GM19463 (cell line): ENCODE results near the gene TTLL6.

Experiments used
- ATAC-seq: cut with Tn5 transposase; IDR thresholded peaks from one replicate; pipeline ENCODE4 v1.9.1; 2021; ENCODE audit warnings: mild to moderate bottlenecking, moderate library complexity; ENCODE audit not compliant: unreplicated experiment

TTLL6 gene

GRCh38 chr17:48761114-48761513, 55.9 kb downstream of the TTLL6 start:
- no peak for ATAC-seq

DNA sequence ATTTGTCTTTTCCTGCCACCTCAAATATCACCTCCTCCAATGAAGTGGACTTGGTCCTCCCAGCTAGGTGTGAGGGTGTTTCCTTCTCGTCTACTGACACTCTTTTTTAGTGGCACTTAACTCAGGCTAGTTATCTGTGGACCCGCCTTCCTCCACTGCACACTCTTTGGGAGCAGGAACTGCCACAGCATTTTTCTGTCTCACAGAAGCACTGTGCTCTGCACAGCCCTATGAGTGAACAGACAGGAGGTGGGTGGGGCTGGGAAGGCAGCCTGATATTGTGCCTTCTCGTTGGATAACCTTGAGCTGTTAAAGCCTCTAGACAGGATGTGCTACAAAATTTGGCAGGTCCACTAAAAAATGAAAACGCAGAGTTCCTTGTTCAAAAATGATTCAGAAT, 56.6 kb downstream of the TTLL6 start:
- ATAC-seq = no peak

- ATAC-seq = no peak
These were observed 57.7 kb downstream of the TTLL6 start for GRCh38 chr17:48759288-48759687.

DNA sequence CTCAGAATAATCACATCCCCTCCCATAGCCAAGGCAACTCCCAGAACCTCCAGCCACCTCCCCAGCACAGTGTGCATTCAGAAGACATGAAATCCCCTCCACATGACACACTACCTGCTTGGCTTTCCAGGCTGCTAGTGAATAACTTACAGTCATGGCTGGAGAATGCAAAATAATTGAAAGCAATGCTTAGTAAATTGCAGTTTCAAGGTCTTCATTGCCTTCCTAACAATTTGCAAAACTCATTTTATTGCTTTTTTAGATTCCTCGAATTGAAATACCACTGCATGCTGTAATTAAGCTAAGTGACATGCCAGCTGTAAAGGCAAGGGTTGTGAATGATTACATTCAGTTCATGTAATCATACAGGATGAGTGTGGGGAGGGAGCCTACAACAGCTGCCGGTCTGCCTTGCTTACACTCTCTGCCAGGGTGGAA, 59.5 kb downstream of the TTLL6 start:
- ATAC-seq = no peak

DNA sequence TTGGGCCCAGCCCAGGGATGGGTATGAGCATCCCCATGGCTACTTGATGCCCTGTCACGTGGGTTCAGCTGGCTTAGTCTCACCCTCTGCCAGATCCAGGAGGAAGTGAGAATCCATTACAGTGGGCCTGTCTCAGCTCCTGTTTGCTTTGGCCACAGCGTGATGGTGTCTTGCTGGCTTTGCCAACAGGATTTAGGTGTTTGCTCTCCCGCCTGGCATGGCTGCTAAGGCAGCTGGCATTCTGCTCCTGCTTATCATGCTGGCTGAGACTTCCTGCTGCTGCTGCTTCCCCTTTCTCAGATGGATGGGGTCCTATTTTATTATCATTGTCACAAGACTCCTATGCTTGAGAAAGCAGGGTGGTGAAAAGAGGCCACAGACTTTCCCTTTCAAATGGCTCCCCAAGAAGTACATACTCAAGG, 60.2 kb downstream of the TTLL6 start:
- no peak for ATAC-seq

DNA sequence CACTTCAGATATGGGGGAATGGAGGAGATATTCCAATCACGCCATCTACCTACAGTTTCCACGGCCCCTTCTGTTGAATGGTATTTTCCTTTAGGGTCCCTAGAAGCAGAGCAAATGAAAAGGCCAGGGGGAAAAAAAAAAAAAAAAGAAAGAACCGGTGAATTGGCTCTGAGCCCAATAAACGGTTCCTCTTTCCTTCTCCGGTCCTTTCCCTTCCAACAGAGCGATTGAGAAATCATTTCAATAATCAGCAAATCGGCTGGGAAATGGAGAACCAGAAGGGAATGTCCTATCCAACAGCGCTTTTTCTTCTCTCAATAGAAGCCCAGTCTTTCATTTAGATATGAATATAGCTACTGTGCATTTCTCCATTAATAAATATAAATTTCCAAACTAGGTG, 61.7 kb downstream of the TTLL6 start:
- ATAC-seq = no peak

GRCh38 chr17:48754500-48755261, 62.3 kb downstream of the TTLL6 start:
- no peak for ATAC-seq

GRCh38 chr17:48753794-48754499, 63.1 kb downstream of the TTLL6 start:
- no peak for ATAC-seq

- no peak for ATAC-seq
These were observed 64.4 kb downstream of the TTLL6 start for GRCh38 chr17:48752399-48753288.

- ATAC-seq = no peak
These were observed 65.2 kb downstream of the TTLL6 start for GRCh38 chr17:48751733-48752398.

DNA sequence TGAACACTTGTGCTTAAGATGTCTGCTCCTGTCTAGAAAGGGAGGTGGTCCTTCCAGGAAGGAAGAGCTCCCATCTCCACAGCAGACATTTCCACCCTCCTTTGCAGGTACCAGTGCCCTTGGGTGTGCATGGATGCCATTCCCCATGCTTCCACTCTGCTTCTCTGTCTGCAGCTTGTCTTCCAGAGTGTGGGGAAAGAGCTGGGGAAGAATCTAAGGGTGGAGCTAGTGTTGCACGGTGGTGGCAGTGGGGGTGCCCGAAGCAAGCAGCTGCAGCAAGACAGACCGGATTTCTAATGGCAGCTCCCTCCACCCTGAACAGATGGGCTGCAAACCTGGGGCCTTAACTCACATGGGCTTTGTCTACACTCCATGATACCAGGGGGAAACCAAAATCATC, 65.9 kb downstream of the TTLL6 start:
- ATAC-seq = no peak

DNA sequence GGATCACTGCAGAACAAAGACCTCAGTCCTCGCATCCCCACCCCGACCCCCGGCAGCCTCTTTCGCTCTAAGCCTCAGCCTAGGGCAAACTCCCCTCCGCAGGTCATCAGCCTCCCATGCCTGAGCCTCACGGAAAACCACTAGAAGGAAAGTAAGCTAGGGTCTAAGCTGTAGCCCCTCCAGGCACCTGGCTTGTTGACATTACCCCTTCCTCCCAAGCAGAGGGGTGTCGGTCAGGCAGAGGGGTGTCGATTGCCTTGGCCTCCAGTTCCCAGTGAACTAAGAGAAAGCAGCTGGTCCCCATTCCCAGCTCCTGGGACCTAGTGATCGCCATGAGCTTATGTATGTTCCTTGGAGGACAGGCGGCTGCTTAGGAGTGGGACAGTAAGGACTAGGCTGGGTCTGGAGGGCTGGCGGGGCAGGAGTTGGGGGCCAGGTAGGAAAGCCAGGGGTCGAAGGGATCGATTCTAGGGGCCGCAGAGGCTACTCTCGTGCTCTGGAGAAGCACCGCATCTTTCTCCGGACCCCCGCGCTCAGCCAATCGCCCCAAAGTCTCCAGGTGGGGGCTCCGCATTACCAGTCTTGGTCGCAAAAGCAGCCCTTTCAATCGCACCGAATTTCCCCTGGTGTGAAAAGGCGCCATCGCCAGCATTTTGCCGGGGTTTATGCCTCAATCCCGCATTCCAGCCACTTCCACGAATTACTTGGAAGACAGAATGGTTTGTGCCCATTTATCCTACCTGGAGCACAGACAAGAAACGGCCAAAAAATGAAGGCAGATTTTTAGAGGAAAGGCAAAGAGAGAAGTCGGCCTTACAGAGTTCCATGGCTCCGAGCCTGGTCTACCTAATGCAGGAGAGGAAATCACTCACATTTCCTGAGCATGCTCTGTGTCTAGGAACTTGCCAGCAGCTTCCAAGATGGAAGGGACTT, 67.1 kb downstream of the TTLL6 start:
- ATAC-seq = no peak

DNA sequence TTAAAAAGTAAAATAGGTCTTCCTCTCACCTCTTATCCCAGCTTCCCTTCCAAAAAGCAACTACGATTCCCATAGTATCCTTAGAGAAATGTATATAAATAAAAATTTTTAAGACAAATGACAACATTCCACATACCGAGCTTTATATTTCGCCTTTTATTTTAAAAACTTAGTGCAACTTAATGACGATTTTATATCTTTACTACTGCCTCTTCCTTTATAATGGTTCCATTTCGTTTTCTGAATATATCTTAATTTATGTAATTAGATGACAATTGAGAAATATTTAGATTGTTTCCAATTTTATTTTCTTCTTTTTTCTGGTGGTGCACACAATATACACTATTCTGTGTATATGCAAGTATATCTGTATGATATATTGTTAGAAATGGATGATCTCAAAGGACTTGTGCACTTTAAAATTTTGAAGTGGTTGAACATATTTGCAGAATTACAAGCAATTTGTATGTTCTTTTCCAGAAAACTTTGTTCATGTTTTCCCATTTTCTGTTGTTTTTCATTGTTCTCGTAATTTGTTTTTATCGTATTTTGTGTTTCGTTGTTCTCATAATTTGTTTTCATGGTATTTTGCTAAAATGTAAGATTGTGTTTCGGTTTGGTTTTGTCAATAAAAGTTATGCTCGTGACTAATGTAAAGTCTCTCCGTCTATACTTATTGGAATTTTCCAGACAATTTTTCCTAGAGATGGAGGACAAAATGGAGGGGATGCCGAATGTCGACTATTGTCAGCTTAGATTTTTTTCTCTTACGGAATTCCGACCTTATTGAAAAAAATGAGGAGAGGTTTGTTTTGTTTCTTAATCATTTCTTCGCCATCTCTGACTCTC, 68.1 kb downstream of the TTLL6 start:
- ATAC-seq = no peak

DNA sequence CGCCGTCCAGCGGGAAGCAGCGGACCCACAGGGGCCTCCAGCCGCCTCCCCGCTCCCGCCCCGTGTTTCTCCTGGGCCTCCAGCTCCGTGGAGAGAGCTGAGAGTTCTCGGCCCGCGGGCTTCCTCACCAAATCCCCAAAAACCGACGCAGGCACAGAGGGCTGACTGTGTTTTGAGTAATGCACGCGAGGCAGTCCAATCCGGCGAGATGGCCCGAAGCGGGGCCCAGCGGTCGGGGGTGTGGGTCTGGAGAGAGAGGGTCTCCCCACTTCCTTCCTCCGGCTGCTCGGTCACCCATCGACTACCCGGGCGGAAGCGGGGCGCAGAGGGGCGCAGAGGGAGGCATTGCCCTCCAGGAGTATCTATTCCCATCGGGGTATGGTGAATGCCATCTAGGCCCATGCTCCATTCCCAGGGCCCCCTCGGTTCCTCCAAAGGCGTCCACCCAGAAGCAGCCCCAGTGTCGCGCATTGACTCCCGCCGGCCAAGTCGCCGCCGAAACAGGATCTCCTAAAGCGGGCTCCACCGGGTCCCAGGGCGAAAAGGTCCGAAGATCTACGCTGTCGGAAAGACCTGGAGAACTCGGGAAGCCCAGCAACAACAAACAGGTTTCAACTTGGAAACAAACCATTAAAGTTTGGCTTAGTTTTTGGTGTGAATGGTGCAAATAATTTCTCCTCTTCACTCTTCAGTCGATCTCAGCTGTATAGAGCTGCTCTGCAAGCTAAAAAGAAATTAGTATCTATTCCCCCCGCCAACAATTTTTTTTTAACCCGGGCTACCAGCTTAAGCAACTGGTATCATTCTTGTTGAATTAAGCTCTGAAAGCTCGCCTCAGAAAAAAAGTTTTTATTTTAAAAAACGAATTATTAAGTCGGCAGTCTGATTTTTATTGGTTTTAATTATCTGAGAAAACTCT, 69.3 kb downstream of the TTLL6 start:
- ATAC-seq = no peak

GRCh38 chr17:48746916-48747444, 70.0 kb downstream of the TTLL6 start:
- no peak for ATAC-seq

DNA sequence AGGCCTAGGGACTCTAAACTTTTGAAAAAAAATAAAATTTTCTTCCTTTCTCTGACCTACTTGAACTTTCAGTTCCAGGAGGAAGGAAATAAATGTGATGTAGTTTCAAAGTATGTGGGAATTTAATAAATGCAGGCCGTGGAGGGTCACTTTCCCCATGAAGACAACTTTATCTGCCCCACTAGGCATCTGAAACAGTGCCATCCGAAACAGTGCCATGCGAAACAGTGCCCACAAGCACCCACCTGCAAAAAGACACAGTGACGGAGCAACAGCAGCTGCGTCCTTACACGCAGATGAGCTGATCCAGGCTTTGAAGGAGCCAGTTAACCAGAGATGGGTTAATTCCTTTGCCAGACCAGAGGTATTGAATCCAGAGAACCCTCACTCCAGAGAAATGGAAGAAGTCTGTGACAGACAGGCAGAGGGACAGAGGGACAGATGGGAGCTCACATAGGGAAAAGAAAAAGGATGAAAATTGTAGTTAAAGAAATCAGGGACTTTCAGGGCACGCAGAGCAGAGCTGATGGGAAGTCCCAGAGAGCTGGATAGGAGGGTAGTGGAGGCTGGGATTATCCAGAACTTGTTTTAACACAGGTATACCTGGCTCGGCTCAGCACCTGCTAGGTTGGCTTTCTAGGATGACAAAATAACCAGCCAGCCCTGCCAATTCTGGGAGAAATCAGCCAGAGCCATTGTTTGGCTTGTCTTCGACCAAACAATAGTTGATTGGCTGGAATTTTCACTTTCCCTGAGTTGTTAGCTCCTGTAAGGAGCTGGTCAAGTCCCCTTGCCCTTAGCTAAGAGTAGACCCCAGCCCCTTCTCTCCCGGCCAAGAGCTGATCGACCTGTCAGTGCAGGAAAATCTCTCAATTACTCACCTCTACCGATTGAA, 71.4 kb downstream of the TTLL6 start:
- ATAC-seq = no peak

DNA sequence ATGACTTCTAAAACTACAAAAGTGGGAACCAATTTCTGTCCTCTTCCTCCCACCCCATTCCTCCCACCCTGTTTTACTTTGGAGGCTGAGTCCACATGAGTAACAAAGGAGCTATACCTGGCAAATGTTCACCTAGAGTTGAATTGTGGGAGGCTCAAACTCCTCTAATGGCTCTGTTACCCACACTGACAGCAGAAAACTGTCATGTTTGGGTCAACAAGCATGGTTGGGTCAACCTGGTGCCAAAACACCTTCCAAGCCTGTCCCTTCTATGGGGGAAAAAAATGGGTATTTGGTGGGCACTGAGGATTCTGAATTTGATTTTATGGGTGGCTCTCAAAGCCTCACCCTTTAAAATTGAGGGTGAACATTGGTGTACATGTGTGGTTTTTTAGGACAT, 76.5 kb downstream of the TTLL6 start:
- no peak for ATAC-seq
